HL-60 (cell line): ENCODE data around the gene SYNPO2.
"Not testable (repeated sequence)": the region's sequence is repeated elsewhere in the genome, so short reads cannot be mapped to it uniquely, and the experiment has no call there.

Source experiments
- DNase-seq, 2 experiments: peaks; one replicate each; pipeline ENCODE4 v3.0.0-alpha.2; 2010 to 2020; ENCODE audit warnings: low read depth in 1 of 2, low spot score in 1 of 2
- H3K27ac ChIP-seq: fragments of 250-450 bp; sonication (Bioruptor Pico); replicated peaks from 2 replicates; pipeline ENCODE4 v1.5.1; 2020; ENCODE audit warnings: mild to moderate bottlenecking, moderate library complexity
- H3K27me3 ChIP-seq: fragments of 250-450 bp; sonication (Bioruptor Pico); 2 replicates; pipeline ENCODE4 v1.5.1; 2021; ENCODE audit warnings: mild to moderate bottlenecking, moderate library complexity; ENCODE audit not compliant: insufficient read depth, poor library complexity, severe bottlenecking
- H3K4me3 ChIP-seq: replicated peaks from 2 replicates; pipeline ENCODE4 v1.5.1; 2011; ENCODE audit warnings: mild to moderate bottlenecking, control low read depth, low read length; ENCODE audit not compliant: insufficient read depth
- GABPA ChIP-seq: IDR thresholded peaks from 2 replicates; pipeline ENCODE4 v1.6.1; 2012; ENCODE audit warnings: low read depth
- POLR2AphosphoS5 ChIP-seq: IDR thresholded peaks from 2 replicates; pipeline ENCODE4 v1.6.1; 2012; ENCODE audit warnings: low read depth
- SPI1 ChIP-seq: IDR thresholded peaks from 2 replicates; pipeline ENCODE4 v1.6.1; 2012; ENCODE audit warnings: low read depth, mild to moderate bottlenecking, borderline replicate concordance
- TF ChIP-seq, protein P1 (sequence below): IDR thresholded peaks from 2 replicates; pipeline ENCODE4 v1.6.1; 2012; ENCODE audit warnings: low read depth; ENCODE audit not compliant: insufficient replicate concordance
- TF ChIP-seq, protein P2 (sequence below): IDR thresholded peaks from one replicate; pipeline ENCODE4 v1.5.1; 2011; ENCODE audit warnings: low read length, control low read depth, inconsistent platforms; ENCODE audit not compliant: insufficient read depth

Gene SYNPO2

DNA sequence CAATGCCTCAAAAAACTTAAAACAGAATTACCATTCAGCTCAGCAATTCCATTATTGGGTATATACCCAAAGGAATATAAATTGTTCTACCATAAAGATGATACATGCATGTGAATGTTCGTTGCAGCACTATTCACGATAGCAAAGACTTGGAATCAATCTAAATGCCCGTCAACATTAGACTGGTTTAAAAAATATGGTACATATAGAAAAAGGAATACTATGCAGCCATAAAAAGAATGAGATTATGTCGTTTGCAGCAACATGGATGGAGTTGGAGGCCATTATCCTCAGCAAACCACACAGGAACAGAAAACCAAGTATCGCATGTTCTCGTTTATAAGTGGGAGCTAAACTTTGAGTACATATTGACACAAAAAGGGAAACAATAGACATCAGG lies 10.9 kb upstream of the SYNPO2 start:
- Histone ChIP-seq H3K27me3 (no peaks in the 10 kb centered on the region), H3K4me3 (no peak overlapping the region), H3K27ac (no peak overlapping the region)
- TF ChIP-seq, protein P1, sequence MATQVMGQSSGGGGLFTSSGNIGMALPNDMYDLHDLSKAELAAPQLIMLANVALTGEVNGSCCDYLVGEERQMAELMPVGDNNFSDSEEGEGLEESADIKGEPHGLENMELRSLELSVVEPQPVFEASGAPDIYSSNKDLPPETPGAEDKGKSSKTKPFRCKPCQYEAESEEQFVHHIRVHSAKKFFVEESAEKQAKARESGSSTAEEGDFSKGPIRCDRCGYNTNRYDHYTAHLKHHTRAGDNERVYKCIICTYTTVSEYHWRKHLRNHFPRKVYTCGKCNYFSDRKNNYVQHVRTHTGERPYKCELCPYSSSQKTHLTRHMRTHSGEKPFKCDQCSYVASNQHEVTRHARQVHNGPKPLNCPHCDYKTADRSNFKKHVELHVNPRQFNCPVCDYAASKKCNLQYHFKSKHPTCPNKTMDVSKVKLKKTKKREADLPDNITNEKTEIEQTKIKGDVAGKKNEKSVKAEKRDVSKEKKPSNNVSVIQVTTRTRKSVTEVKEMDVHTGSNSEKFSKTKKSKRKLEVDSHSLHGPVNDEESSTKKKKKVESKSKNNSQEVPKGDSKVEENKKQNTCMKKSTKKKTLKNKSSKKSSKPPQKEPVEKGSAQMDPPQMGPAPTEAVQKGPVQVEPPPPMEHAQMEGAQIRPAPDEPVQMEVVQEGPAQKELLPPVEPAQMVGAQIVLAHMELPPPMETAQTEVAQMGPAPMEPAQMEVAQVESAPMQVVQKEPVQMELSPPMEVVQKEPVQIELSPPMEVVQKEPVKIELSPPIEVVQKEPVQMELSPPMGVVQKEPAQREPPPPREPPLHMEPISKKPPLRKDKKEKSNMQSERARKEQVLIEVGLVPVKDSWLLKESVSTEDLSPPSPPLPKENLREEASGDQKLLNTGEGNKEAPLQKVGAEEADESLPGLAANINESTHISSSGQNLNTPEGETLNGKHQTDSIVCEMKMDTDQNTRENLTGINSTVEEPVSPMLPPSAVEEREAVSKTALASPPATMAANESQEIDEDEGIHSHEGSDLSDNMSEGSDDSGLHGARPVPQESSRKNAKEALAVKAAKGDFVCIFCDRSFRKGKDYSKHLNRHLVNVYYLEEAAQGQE, result no peak
- no peak for TF ChIP-seq POLR2AphosphoS5
- no peak for TF ChIP-seq SPI1
- TF ChIP-seq, protein P2, sequence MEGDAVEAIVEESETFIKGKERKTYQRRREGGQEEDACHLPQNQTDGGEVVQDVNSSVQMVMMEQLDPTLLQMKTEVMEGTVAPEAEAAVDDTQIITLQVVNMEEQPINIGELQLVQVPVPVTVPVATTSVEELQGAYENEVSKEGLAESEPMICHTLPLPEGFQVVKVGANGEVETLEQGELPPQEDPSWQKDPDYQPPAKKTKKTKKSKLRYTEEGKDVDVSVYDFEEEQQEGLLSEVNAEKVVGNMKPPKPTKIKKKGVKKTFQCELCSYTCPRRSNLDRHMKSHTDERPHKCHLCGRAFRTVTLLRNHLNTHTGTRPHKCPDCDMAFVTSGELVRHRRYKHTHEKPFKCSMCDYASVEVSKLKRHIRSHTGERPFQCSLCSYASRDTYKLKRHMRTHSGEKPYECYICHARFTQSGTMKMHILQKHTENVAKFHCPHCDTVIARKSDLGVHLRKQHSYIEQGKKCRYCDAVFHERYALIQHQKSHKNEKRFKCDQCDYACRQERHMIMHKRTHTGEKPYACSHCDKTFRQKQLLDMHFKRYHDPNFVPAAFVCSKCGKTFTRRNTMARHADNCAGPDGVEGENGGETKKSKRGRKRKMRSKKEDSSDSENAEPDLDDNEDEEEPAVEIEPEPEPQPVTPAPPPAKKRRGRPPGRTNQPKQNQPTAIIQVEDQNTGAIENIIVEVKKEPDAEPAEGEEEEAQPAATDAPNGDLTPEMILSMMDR, result no peak
- no peak for TF ChIP-seq GABPA
- DNase-seq, result no peak

DNA sequence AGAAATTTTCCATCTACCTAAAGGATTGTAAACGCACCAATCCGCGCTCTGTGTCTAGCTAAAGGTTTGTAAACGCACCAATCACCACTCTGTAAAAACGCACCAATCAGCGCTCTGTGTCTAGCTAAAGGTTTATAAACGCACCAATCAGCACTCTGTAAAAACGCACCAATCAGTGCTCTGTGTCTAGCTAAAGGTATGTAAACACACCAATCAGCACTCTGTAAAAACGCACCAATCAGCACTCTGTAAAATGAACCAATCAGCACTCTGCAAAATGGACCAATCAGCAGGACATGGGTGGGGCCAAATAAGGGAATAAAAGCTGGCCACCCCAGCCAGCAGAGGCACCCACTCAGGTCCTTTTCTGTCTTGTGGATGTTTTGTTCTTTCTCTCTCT lies 10.1 kb upstream of the SYNPO2 start:
- H3K4me3 ChIP-seq, result not testable (repeated sequence)

DNA sequence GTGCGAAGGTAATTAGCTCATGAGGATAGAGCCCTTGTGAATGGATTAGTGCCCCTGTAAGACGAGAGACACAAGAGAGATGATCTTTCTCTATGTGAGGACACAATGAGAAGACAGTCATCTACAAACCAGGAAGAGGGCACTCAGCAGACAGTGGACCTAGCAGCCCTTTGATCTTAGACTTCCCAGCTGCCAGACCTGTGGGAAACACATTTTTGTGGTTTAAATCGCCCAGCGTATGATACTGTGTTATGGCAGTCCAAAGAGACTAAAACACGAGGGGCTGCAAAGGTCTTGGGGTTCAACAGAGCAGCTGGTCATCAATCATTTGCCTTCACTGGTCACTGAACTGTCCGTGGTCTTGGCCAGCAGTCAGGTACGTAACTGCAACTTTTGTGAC lies 9.2 kb upstream of the SYNPO2 start:
- TF ChIP-seq POLR2AphosphoS5, result no peak
- TF ChIP-seq, protein P1, result no peak
- TF ChIP-seq, protein P2, result no peak
- H3K4me3 ChIP-seq, result no peak overlapping the region

More for the DNA sequence above, 10.1 kb upstream of the SYNPO2 start:
- not testable (repeated sequence) for DNase-seq, H3K27ac ChIP-seq, H3K27me3 ChIP-seq

DNA sequence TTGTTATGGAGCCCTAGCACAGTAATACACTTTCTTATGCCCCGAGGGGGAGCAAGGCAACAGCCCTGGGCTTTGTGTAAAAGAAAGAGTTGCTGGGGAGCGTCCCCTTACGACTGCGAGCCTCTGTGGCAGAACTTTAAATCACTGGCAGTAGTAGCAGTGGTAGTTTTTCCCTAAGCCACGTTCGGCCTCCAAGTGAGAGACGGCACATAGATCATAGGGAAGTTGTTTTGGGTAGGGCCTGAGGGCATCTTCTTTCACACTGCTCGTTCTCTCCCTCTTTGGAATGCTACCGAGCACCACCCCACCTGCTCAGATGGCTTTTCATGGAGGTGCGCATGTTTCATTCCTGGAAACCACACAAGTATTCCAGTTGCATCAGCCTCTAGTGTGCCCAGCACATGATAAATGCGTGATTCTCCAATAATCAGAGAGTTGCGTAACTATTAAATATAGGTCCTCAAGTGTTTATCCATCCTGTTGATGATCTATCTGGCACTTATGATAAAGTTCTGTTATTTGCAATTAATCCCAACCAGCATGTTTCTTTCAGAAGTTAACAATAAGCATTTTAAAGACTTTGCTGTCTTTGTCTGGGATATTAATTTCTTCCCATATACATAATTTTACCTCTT lies 7.0 kb upstream of the SYNPO2 start:
- Histone ChIP-seq H3K27me3 (no peaks in the 10 kb centered on the region), H3K4me3 (no peak overlapping the region), H3K27ac (no peak overlapping the region)
- no peak for TF ChIP-seq SPI1
- TF ChIP-seq, protein P1, result no peak
- TF ChIP-seq GABPA, result no peak
- TF ChIP-seq, protein P2, result no peak
- TF ChIP-seq POLR2AphosphoS5, result no peak
- no peak for DNase-seq

More for the DNA sequence above, 9.2 kb upstream of the SYNPO2 start:
- DNase-seq, result no peak
- Histone ChIP-seq H3K27ac (no peak overlapping the region), H3K27me3 (no peaks in the 10 kb centered on the region)
